OCI-M2 (cell line): ENCODE measurements around the gene GOLT1A.

ENCODE experiments used
- DNase-seq: peaks from one replicate; lab custom pipeline; 2025; ENCODE audit not compliant: unreplicated experiment; lab: John Stamatoyannopoulos, UW

The GOLT1A gene

DNA sequence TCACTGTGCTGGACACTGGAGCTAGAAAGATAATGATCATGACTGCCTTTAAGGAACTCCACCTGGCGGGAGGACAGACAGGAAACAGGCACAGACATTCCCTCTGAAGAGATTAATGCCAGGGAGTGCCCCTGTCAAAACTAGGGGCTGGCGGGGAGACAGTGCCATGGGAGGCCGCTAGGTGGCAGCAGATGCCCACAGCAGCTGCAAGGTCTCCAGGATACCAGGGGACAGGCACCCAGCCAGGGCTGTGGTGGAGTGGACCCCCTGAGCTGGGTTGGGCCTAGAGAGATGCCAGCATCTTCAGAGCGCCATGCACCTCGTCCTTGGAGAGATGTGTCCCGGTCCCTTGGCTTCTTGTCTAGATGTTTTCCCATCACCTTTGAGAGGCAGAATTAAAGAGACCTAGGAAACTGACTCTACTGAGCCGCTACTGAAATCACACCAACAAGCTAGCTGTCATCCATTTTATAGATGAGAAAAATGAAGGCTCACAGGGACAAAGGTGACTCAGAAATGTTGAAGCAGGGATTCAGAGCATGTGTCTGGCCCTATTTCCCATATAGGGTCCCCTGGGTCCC, 51.2 kb downstream of the GOLT1A start:
- peak; percentile 32 for DNase-seq

- DNase-seq, result no peak
Observed at GRCh38 chr1:204161609-204162493, 51.9 kb downstream of the GOLT1A start.

GRCh38 chr1:204157962-204158361, 55.8 kb downstream of the GOLT1A start:
- no peak for DNase-seq

GRCh38 chr1:204155881-204156280, 57.9 kb downstream of the GOLT1A start:
- DNase-seq, result no peak

GRCh38 chr1:204154568-204155255, 59.1 kb downstream of the GOLT1A start:
- no peak for DNase-seq

- DNase-seq, result no peak
Observed at GRCh38 chr1:204153667-204154066, 60.1 kb downstream of the GOLT1A start.

GRCh38 chr1:204152310-204153044, 61.3 kb downstream of the GOLT1A start:
- no peak for DNase-seq

GRCh38 chr1:204151552-204152309, 62.1 kb downstream of the GOLT1A start, which contains the start of gene ETNK2:
ETNK2 (minus strand) TSS chr1:204152044; CDS start chr1:204151852, 192 bp downstream.
- DNase-seq, result no peak

GRCh38 chr1:204150702-204151551, 62.9 kb downstream of the GOLT1A start:
- no peak for DNase-seq

DNA sequence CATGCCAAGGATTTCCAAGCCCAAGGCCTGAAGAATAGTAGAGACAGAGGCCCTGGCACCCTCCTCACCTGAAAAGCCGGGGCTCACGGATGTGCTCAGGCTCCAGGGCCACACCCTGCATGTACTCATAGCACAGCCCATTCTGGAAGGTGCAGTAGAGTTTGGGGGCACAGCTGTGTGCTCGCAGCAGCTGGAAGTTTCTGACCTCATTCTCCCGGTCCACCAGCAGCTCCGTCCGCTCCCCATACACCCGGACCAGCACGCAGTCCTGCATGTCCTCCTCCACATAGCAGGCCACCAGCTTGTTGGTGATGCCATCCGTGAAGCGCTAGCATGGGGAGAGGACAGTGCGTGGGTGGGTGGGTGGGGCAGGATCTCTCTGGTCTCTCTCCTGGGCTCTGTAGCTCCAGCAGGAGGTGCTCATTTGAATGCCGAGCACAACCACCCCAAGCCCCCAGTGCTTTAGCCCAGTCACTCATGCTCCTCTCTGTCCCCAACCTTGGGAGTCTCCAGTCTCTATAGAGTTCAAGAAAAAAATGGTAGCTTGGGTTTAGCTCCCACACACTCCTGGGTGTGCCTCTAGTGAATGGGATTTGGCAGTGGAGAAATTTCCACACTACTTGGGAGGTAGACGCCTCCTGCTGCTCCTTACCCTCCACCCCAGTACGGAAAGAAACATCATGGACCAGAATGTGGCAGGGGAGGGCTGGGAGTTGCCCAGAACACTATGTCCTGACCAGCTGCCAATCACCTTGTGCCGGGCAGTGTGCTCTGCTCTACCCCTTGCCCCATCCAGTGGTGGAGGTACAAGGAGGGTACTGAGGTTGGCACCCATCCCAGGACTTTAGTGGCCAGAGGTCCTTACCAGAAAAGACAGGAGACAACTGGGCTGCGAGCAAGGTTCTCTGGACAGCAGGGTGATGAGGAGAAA, 63.9 kb downstream of the GOLT1A start:
- no peak for DNase-seq

- no peak for DNase-seq
Observed at GRCh38 chr1:204149107-204149506, 64.7 kb downstream of the GOLT1A start.
